ENCODE measurements around the gene AUTS2. TPM values are rescaled to one million over a fixed set of nuclear protein-coding genes. Genes with fewer than 3 reads are reported as not detected.

AUTS2 gene
- total and polyA plus RNA-seq, 9 of the 15 experiments (the other 6 are each of a cell fraction or from before 2014, with no cell fraction given) = 0.58 TPM; not detected in 8

- FAIRE-seq (no peak), ATAC-seq (no peak), DNase-seq (ENCODE audit: extremely low read depth in 1 of 4, low spot score in 3 of 4) (no peak)
- Histone ChIP-seq H3K9me1 (ENCODE audit: control insufficient read depth, insufficient read depth, low read length) (no peaks in the 10 kb centered on the region), H3K36me3 (ENCODE audit: control insufficient read depth, insufficient read depth, low read length) (no peaks in the 10 kb centered on the region), H3K9ac (ENCODE audit: insufficient read depth in 1 of 2, low read depth in 2 of 2, low read length in 2 of 2) (no peak overlapping the region), H3K9me3 (replicated peaks; ENCODE audit: control insufficient read depth, insufficient read depth, low read depth, low read length) (no peaks in the 10 kb centered on the region), H4K20me1 (replicated peaks; ENCODE audit: control insufficient read depth, insufficient read depth, low read length) (no peaks in the 10 kb centered on the region), H3K27me3 (ENCODE audit: control insufficient read depth in 2 of 2, insufficient read depth in 2 of 2, low read length in 2 of 2) (0 out of 5 replicates have a peak, but pooled peaks cover 0 to 2% of the 10 kb centered on the region in 2 experiments), H2AFZ (ENCODE audit: low read depth, low read length) (no peak overlapping the region), H3K4me3 (no peak overlapping the region), H3K79me2 (ENCODE audit: control insufficient read depth, insufficient read depth, low read length) (no peaks in the 10 kb centered on the region), H3K27ac (ENCODE audit: extremely low read depth, low read depth, low read length) (no peak overlapping the region), H3K4me2 (ENCODE audit: insufficient read depth, low read length) (no peak overlapping the region), H3K4me1 (replicated peaks in 1 of 2; ENCODE audit: control insufficient read depth in 2 of 2, insufficient read depth in 2 of 2, low read length in 2 of 2) (no peaks in the 10 kb centered on the region)
- POLR2A ChIA-PET = no interaction called here
- CTCF ChIA-PET (ENCODE audit: low intra/inter-chr PET ratio) = interaction anchor here (0.6 kb wide), 1 partner anchor 598 kb away, joined by 3 read pairs; no protein-coding TSS in a partner anchor
- BruUV-seq (replicated peaks) = no TSS peak
- 0% methylated on average over 1 of the region's 1 CpG for WGBS (ENCODE audit: insufficient coverage, low coverage, missing lambda C conversion rate)
- intact Hi-C loops (cut with micrococcal nuclease) (no loop called here), in situ Hi-C loops (cut with MboI) (no loop called here)
- TF ChIP-seq USF2 (CRISPR knock-in tag; IDR thresholded peaks at IDR 0.05) (no peak), SIRT6 (IDR thresholded peaks at IDR 0.05; ENCODE audit: low read depth, low read length) (no peak), ZNF133 (CRISPR knock-in tag; IDR thresholded peaks at IDR 0.05) (no peak), RNF2 (IDR thresholded peaks at IDR 0.05) (no peak), POLR2H (tag; IDR thresholded peaks at IDR 0.05; ENCODE audit: low read depth) (no peak), CEBPB (tag; IDR thresholded peaks at IDR 0.05) (peak; percentile 3; the same call in 1 of the 2 replicates), ZNF316 (IDR thresholded peaks at IDR 0.05) (peak; percentile 61), TRIM28 (IDR thresholded peaks at IDR 0.05) (no peak), TCF3 (CRISPR knock-in tag; IDR thresholded peaks at IDR 0.05) (no peak), TCF15 (CRISPR knock-in tag; IDR thresholded peaks at IDR 0.05) (no peak)
Observed at GRCh38 chr7:70018700-70019099, 420.4 kb downstream of the AUTS2 start.
